CD14-positive monocyte (primary cell): ENCODE data around the gene PLK3. TPM values are rescaled to one million over a fixed set of nuclear protein-coding genes. Genes with fewer than 3 reads are reported as not detected.

Source experiments
- DNase-seq, 3 donors: peaks; one replicate each; pipeline ENCODE4 v3.0.0-alpha.2; 2011 to 2022
- H2AFZ ChIP-seq: 2 replicates; pipeline ENCODE4 v1.6.0; 2012; ENCODE audit warnings: mild to moderate bottlenecking, low read depth, low read length, inconsistent platforms; ENCODE audit not compliant: insufficient read depth, poor library complexity, severe bottlenecking
- H3K27ac ChIP-seq, 2 donors: 1 replicate in 1 of 2; 2 replicates in 1 of 2; pipeline ENCODE4 v1.5.1; 2012 to 2013; ENCODE audit warnings: low read length in 2 of 2, control low read depth in 1 of 2, inconsistent platforms in 1 of 2, low read depth in 1 of 2, mild to moderate bottlenecking in 1 of 2
- H3K27me3 ChIP-seq, 2 donors: one replicate each; pipeline versions ENCODE4 v1.6.0 to v1.6.1; 2011 to 2013; ENCODE audit warnings: low read length in 2 of 2; ENCODE audit not compliant: control insufficient read depth in 2 of 2, insufficient read depth in 2 of 2
- H3K36me3 ChIP-seq, 2 donors: replicated peaks in 1 of 2; 1 replicate in 1 of 2; 2 replicates in 1 of 2; pipeline versions ENCODE4 v1.5.1 to v1.6.1; 2012 to 2013; ENCODE audit warnings: low read length in 2 of 2, control low read depth in 1 of 2, inconsistent platforms in 1 of 2, mild to moderate bottlenecking in 1 of 2; ENCODE audit not compliant: insufficient read depth in 2 of 2, control insufficient read depth in 1 of 2
- H3K4me1 ChIP-seq, 2 donors: 1 replicate in 1 of 2; 2 replicates in 1 of 2; pipeline versions ENCODE4 v1.5.1 to v1.6.1; 2012 to 2013; ENCODE audit warnings: low read length in 2 of 2, control low read depth in 1 of 2, inconsistent platforms in 1 of 2, mild to moderate bottlenecking in 1 of 2, moderate library complexity in 1 of 2; ENCODE audit not compliant: insufficient read depth in 2 of 2, control insufficient read depth in 1 of 2
- H3K4me2 ChIP-seq: replicated peaks from 2 replicates; pipeline ENCODE3; 2012; ENCODE audit warnings: low read length, moderate library complexity, mild to moderate bottlenecking; ENCODE audit not compliant: poor library complexity, severe bottlenecking; ENCODE audit errors: extremely low read depth
- H3K4me3 ChIP-seq, 3 experiments: fragments of 200-600 bp in 1 of 3; sonication (generic) in 1 of 3; replicated peaks in 1 of 3; 1 replicate in 2 of 3; 2 replicates in 1 of 3; pipeline ENCODE4 v1.5.1; 2011 to 2013; ENCODE audit warnings: low read length in 3 of 3, mild to moderate bottlenecking in 3 of 3, control low read depth in 2 of 3, low read depth in 2 of 3, inconsistent platforms in 1 of 3, moderate library complexity in 1 of 3
- H3K79me2 ChIP-seq: 2 replicates; pipeline ENCODE4 v1.6.0; 2012; ENCODE audit warnings: mild to moderate bottlenecking, control low read depth, inconsistent platforms, low read length, moderate library complexity; ENCODE audit not compliant: insufficient read depth
- H3K9ac ChIP-seq: 2 replicates; pipeline ENCODE4 v1.6.0; 2017; ENCODE audit warnings: low read length, mild to moderate bottlenecking; ENCODE audit not compliant: insufficient read depth, poor library complexity, severe bottlenecking
- H3K9me3 ChIP-seq, 2 donors: replicated peaks in 1 of 2; 1 replicate in 1 of 2; 2 replicates in 1 of 2; pipeline versions ENCODE4 v1.5.1 to v1.6.1; 2012 to 2013; ENCODE audit warnings: low read length in 2 of 2, control low read depth in 1 of 2; ENCODE audit not compliant: control insufficient read depth in 1 of 2, insufficient read depth in 1 of 2
- H4K20me1 ChIP-seq: 2 replicates; pipeline ENCODE4 v1.6.0; 2012; ENCODE audit warnings: mild to moderate bottlenecking, low read length, control low read depth, moderate library complexity; ENCODE audit not compliant: insufficient read depth
- H3K27ac Mint-ChIP-seq, 7 donors: one replicate each; pipeline ENCODE4 v1.8.0; 2020; ENCODE audit warnings: mild to moderate bottlenecking in 7 of 7, mixed read lengths in 7 of 7, moderate library complexity in 6 of 7, inconsistent platforms in 2 of 7
- H3K27me3 Mint-ChIP-seq, 3 donors: one replicate each; pipeline ENCODE4 v1.8.0; 2021 to 2022; ENCODE audit warnings: low read depth in 3 of 3, mild to moderate bottlenecking in 3 of 3, mixed read lengths in 3 of 3, moderate library complexity in 3 of 3, inconsistent platforms in 1 of 3
- H3K36me3 Mint-ChIP-seq, 2 donors: one replicate each; pipeline ENCODE4 v1.8.0; 2020; ENCODE audit warnings: mixed read lengths in 2 of 2, inconsistent platforms in 1 of 2, mild to moderate bottlenecking in 1 of 2
- H3K4me1 Mint-ChIP-seq: one replicate; pipeline ENCODE4 v1.8.0; 2020; ENCODE audit warnings: mild to moderate bottlenecking, mixed read lengths
- H3K4me3 Mint-ChIP-seq, 2 donors: one replicate each; pipeline ENCODE4 v1.8.0; 2020; ENCODE audit warnings: mild to moderate bottlenecking in 2 of 2, mixed read lengths in 2 of 2, moderate library complexity in 1 of 2
- H3K9me3 Mint-ChIP-seq, 7 donors: one replicate each; pipeline ENCODE4 v1.8.0; 2020 to 2022; ENCODE audit warnings: mixed read lengths in 7 of 7, mild to moderate bottlenecking in 6 of 7, moderate library complexity in 6 of 7, inconsistent platforms in 2 of 7
- WGBS: methylation state at CpG from one replicate; pipeline ENCODE4 v1.1.5; 2013; ENCODE audit warnings: missing lambda C conversion rate; ENCODE audit not compliant: insufficient coverage; 5-methylcytosine and 5-hydroxymethylcytosine counted together
- intact Hi-C, 2 donors: fragments of 100-400 bp; cut with micrococcal nuclease; formaldehyde crosslinking; loops; one replicate each; pipeline versions ENCODE4 v1.15.0 to v1.15.1; 2023
- polyA plus RNA-seq, 3 donors: library from polyadenylated mRNA; depleted of rRNA in 1 of 3; unstranded in 2 of 3; stranded (reverse) in 1 of 3; fragments of 300-500 nt in 2 of 3; fragments of >200 nt in 1 of 3; fragmentation: Illumina TruSeq in 2 of 3; gene quantifications; 1 replicate in 2 of 3; 2 replicates in 1 of 3; pipeline ENCODE4 v1.2.3, GENCODE V29; 2012 to 2021
- TF ChIP-seq, protein P1 (sequence below): fragments of 200-600 bp; IDR thresholded peaks from one replicate; pipeline ENCODE4 v1.8.0; 2022; ENCODE audit warnings: antibody characterized with exemption, mild to moderate bottlenecking

The PLK3 gene
- polyA plus RNA-seq, 3 donors, result 15.8 to 285 (median 28.1) TPM

DNA sequence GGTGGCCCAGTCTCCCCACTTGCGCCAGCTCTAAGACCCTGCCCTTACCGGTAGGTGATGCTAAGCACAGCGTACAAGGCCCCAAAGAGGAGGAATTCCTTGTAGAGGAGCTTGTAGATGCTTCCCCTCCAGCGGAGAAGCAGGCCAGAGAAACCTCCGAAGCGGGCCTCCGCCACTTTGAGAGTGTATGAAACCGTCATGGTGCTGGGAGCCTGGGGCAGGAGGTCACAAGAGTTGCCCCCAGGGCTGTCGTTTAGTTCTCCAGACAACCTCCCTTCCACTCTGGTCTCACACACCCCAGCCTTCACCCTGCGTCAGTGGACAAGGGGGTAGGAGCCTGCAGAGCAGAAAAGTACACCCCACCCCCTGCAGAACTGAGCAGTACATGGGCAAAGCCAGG lies 12.7 kb upstream of the PLK3 start:
- no peak overlapping the region for H3K27ac Mint-ChIP-seq
- Histone ChIP-seq H4K20me1 (no peaks in the 10 kb centered on the region), H3K27ac (no peak overlapping the region), H3K4me1 (peaks cover 23 to 24% of the 10 kb centered on the region in 2 donors), H3K9me3 (no peaks in the 10 kb centered on the region), H3K4me3 (no peak overlapping the region), H2AFZ (no peak overlapping the region), H3K27me3 (peaks cover 0 to 3% of the 10 kb centered on the region in 2 donors), H3K4me2 (no peak overlapping the region), H3K9ac (no peak overlapping the region), H3K36me3 (no peaks in the 10 kb centered on the region), H3K79me2 (no peaks in the 10 kb centered on the region)
- DNase-seq, result no peak
- H3K4me1 Mint-ChIP-seq, result peaks cover 26% of the 10 kb centered on the region
- peaks cover 0 to 6% of the 10 kb centered on the region in 2 donors for H3K36me3 Mint-ChIP-seq
- H3K9me3 Mint-ChIP-seq, result peaks cover 0 to 2% (median 0%) of the 10 kb centered on the region in 7 donors
- peaks cover 7 to 12% (median 12%) of the 10 kb centered on the region in 3 donors for H3K27me3 Mint-ChIP-seq
- TF ChIP-seq, protein P1, sequence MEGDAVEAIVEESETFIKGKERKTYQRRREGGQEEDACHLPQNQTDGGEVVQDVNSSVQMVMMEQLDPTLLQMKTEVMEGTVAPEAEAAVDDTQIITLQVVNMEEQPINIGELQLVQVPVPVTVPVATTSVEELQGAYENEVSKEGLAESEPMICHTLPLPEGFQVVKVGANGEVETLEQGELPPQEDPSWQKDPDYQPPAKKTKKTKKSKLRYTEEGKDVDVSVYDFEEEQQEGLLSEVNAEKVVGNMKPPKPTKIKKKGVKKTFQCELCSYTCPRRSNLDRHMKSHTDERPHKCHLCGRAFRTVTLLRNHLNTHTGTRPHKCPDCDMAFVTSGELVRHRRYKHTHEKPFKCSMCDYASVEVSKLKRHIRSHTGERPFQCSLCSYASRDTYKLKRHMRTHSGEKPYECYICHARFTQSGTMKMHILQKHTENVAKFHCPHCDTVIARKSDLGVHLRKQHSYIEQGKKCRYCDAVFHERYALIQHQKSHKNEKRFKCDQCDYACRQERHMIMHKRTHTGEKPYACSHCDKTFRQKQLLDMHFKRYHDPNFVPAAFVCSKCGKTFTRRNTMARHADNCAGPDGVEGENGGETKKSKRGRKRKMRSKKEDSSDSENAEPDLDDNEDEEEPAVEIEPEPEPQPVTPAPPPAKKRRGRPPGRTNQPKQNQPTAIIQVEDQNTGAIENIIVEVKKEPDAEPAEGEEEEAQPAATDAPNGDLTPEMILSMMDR, result no peak
- no peak overlapping the region for H3K4me3 Mint-ChIP-seq
- WGBS, result 95% methylated on average over 7 of the region's 10 CpGs
- intact Hi-C loops, result loop anchor here (5.0 to 10.0 kb wide), 2 partner anchors 40 to 227 kb away; partner anchors contain the start of genes HECTD3 (in 1 of the 2) and UROD (in 1 of the 2)

DNA sequence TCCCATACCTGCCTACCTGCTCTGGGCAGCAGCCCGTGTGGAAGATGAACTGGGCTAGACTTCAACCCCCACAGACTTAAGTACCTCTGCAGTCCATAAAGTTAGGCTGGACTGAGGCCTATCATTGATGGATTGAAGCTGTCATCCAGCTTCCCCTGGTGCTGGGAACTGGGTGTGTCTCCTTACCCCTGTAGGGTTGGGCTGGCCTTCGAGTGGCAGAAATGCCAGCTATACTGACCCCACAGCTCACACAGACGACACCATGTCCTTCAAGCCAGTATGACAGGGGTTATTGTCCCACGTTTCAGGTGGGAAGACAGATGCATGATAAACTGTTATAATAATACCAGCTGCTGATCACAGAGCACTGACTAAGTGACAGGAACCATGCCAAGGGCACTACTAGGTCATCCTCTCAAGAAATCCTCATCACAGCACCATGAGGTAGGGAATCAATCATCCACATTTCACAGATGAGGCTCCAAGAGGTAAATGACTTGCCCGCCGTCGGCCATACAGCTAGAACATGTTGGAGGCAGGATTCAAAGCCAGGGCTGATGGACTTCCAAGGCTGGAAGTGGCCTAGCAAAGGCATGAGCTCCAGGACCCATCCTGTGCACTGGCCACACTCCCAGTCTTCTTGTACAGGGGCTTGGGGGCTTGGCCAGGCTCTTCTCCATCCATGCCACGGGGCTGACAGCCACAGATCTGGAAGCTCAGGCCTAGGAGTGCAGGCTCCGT lies 11.9 kb upstream of the PLK3 start, which contains the start of gene BEST4:
Gene BEST4 (minus strand): TSS at position 51 of the 741 bp plus-strand sequence. CDS start 465 bp downstream, outside the sequence.
- H3K4me2 ChIP-seq, result no peak within 1 kb of the TSS
- Mint-ChIP-seq H3K4me1 (peaks cover 26% of the 10 kb centered on the region), H3K9me3 (peaks cover 0 to 2% (median 0%) of the 10 kb centered on the region in 7 donors), H3K4me3 (no peak within 1 kb of the TSS), H3K27ac (peak within 1 kb of the TSS in 2 of 7 donors; percentile 14 to 54), H3K27me3 (peaks cover 7 to 12% (median 12%) of the 10 kb centered on the region in 3 donors), H3K36me3 (peaks cover 0 to 5% of the 10 kb centered on the region in 2 donors)
- peaks cover 0 to 3% of the 10 kb centered on the region in 2 donors for H3K27me3 ChIP-seq
- H3K9ac ChIP-seq, result no peak within 1 kb of the TSS
- no peaks in the 10 kb centered on the region for H4K20me1 ChIP-seq
- no peaks in the 10 kb centered on the region for H3K36me3 ChIP-seq
- no peaks in the 10 kb centered on the region for H3K9me3 ChIP-seq
- intact Hi-C loops, result loop anchor here (5.0 to 10.0 kb wide), 2 partner anchors 39 to 227 kb away; partner anchors contain the start of genes HECTD3 (in 1 of the 2) and UROD (in 1 of the 2)
- no peak within 1 kb of the TSS for H3K4me3 ChIP-seq
- TF ChIP-seq, protein P1, result no peak
- no peak within 1 kb of the TSS for H2AFZ ChIP-seq
- 91% methylated on average over 5 of the region's 9 CpGs for WGBS
- no peaks in the 10 kb centered on the region for H3K79me2 ChIP-seq
- H3K27ac ChIP-seq, result no peak within 1 kb of the TSS
- DNase-seq, result no peak
- peaks cover 23 to 24% of the 10 kb centered on the region in 2 donors for H3K4me1 ChIP-seq
